ENCODE measurements around the gene TUBA4B. TPM values are rescaled to one million over a fixed set of nuclear protein-coding genes. Genes with fewer than 3 reads are reported as not detected.

TUBA4B gene
- total and polyA plus RNA-seq, 5 donors = not detected

- Histone ChIP-seq H3K9me3 (ENCODE audit: control insufficient read depth, low read length) (no peaks in the 10 kb centered on the region), H3K4me1 (ENCODE audit: control insufficient read depth, insufficient read depth, low read length) (peaks cover 10% of the 10 kb centered on the region), H3K27me3 (ENCODE audit: control insufficient read depth, insufficient read depth) (no peaks in the 10 kb centered on the region), H3K27ac (ENCODE audit: low read length) (no peak overlapping the region), H3K4me3 (ENCODE audit: low read length) (no peak overlapping the region)
- ATAC-seq (no peak), DNase-seq (peak in 2 of 3 donors; percentile 32 to 56)
- 92% methylated on average over 24 of the region's 24 CpGs for WGBS
- intact Hi-C loops (cut with DNase I) = loop anchor here in 1 of 4 donors (5.0 kb wide), 1 partner anchor 33 kb away; the partner anchor contains the start of genes CNPPD1 and RETREG2
Measured at GRCh38 chr2:219210196-219210885, 42.7 kb upstream of the TUBA4B start.

GRCh38 chr2:219210886-219211362 lies 42.1 kb upstream of the TUBA4B start:
- intact Hi-C loops (cut with DNase I) = loop anchor here in 1 of 4 donors (5.0 kb wide), 1 partner anchor 34 kb away; the partner anchor contains the start of genes CNPPD1 and RETREG2
- Histone ChIP-seq H3K9me3 (ENCODE audit: control insufficient read depth, low read length) (no peaks in the 10 kb centered on the region), H3K4me1 (ENCODE audit: control insufficient read depth, insufficient read depth, low read length) (peaks cover 10% of the 10 kb centered on the region), H3K4me3 (ENCODE audit: low read length) (no peak overlapping the region), H3K27ac (ENCODE audit: low read length) (no peak overlapping the region), H3K27me3 (ENCODE audit: control insufficient read depth, insufficient read depth) (no peaks in the 10 kb centered on the region)
- peak in 1 of 3 donors; percentile 41 for DNase-seq
- WGBS = 84% methylated on average over 9 of the region's 9 CpGs
- no peak for ATAC-seq

- WGBS = 83% methylated on average over 8 of the region's 8 CpGs
- intact Hi-C loops (cut with DNase I) = loop anchor here in 1 of 4 donors (5.0 kb wide), 1 partner anchor 36 kb away; the partner anchor contains the start of genes CNPPD1 and RETREG2
- H3K9me3 ChIP-seq (ENCODE audit: control insufficient read depth, low read length) = no peaks in the 10 kb centered on the region
- H3K4me1 ChIP-seq (ENCODE audit: control insufficient read depth, insufficient read depth, low read length) = peaks cover 3% of the 10 kb centered on the region
- no peaks in the 10 kb centered on the region for H3K27me3 ChIP-seq (ENCODE audit: control insufficient read depth, insufficient read depth)
- DNase-seq = no peak
- no peak for ATAC-seq
- H3K27ac ChIP-seq (ENCODE audit: low read length) = no peak overlapping the region
- H3K4me3 ChIP-seq (ENCODE audit: low read length) = no peak overlapping the region
Measured at GRCh38 chr2:219213026-219213415, 40.0 kb upstream of the TUBA4B start.

- ATAC-seq = no peak
- 94% methylated on average over 10 of the region's 10 CpGs for WGBS
Measured at GRCh38 chr2:219213486-219214071, 39.5 kb upstream of the TUBA4B start.

GRCh38 chr2:219214141-219214540 lies 38.9 kb upstream of the TUBA4B start:
- no peak for DNase-seq
- Histone ChIP-seq H3K4me1 (ENCODE audit: control insufficient read depth, insufficient read depth, low read length) (no peaks in the 10 kb centered on the region), H3K27ac (ENCODE audit: low read length) (no peak overlapping the region), H3K9me3 (ENCODE audit: control insufficient read depth, low read length) (no peaks in the 10 kb centered on the region), H3K27me3 (ENCODE audit: control insufficient read depth, insufficient read depth) (no peaks in the 10 kb centered on the region), H3K4me3 (ENCODE audit: low read length) (no peak overlapping the region)
- WGBS = 94% methylated on average over 15 of the region's 15 CpGs
- intact Hi-C loops (cut with DNase I) = loop anchor here in 1 of 4 donors (5.0 kb wide), 1 partner anchor 37 kb away; the partner anchor contains the start of genes CNPPD1 and RETREG2
- ATAC-seq = no peak

More at GRCh38 chr2:219213486-219214071, 39.5 kb upstream of the TUBA4B start:
- H3K27me3 ChIP-seq (ENCODE audit: control insufficient read depth, insufficient read depth) = no peaks in the 10 kb centered on the region
- H3K4me1 ChIP-seq (ENCODE audit: control insufficient read depth, insufficient read depth, low read length) = no peaks in the 10 kb centered on the region
- H3K27ac ChIP-seq (ENCODE audit: low read length) = no peak overlapping the region
- no peaks in the 10 kb centered on the region for H3K9me3 ChIP-seq (ENCODE audit: control insufficient read depth, low read length)
- intact Hi-C loops (cut with DNase I) = loop anchor here in 1 of 4 donors (5.0 kb wide), 1 partner anchor 36 kb away; the partner anchor contains the start of genes CNPPD1 and RETREG2
- H3K4me3 ChIP-seq (ENCODE audit: low read length) = no peak overlapping the region
- no peak for DNase-seq

- DNase-seq (no peak), ATAC-seq (no peak)
- intact Hi-C loops (cut with DNase I) = loop anchor here in 1 of 4 donors (5.0 kb wide), 1 partner anchor 37 kb away; the partner anchor contains the start of genes CNPPD1 and RETREG2
Measured at GRCh38 chr2:219214786-219215185, 38.3 kb upstream of the TUBA4B start.

GRCh38 chr2:219215871-219216534 lies 37.0 kb upstream of the TUBA4B start:
- no peaks in the 10 kb centered on the region for H3K27me3 ChIP-seq (ENCODE audit: control insufficient read depth, insufficient read depth)
- H3K9me3 ChIP-seq (ENCODE audit: control insufficient read depth, low read length) = no peaks in the 10 kb centered on the region
- peaks cover 6% of the 10 kb centered on the region for H3K4me1 ChIP-seq (ENCODE audit: control insufficient read depth, insufficient read depth, low read length)
- no peak for ATAC-seq
- intact Hi-C loops (cut with DNase I) = no loop called here
- DNase-seq = peak in 2 of 3 donors; percentile 60 to 62
- no peak overlapping the region for H3K27ac ChIP-seq (ENCODE audit: low read length)
- H3K4me3 ChIP-seq (ENCODE audit: low read length) = no peak overlapping the region
- WGBS = 94% methylated on average over 27 of the region's 27 CpGs

More at GRCh38 chr2:219214786-219215185, 38.3 kb upstream of the TUBA4B start:
- Histone ChIP-seq H3K9me3 (ENCODE audit: control insufficient read depth, low read length) (no peaks in the 10 kb centered on the region), H3K27ac (ENCODE audit: low read length) (no peak overlapping the region), H3K27me3 (ENCODE audit: control insufficient read depth, insufficient read depth) (no peaks in the 10 kb centered on the region), H3K4me3 (ENCODE audit: low read length) (no peak overlapping the region), H3K4me1 (ENCODE audit: control insufficient read depth, insufficient read depth, low read length) (peaks cover 5% of the 10 kb centered on the region)
- WGBS = 85% methylated on average over 6 of the region's 6 CpGs

GRCh38 chr2:219216535-219216915 lies 36.5 kb upstream of the TUBA4B start:
- no peak overlapping the region for H3K27ac ChIP-seq (ENCODE audit: low read length)
- H3K4me1 ChIP-seq (ENCODE audit: control insufficient read depth, insufficient read depth, low read length) = peaks cover 6% of the 10 kb centered on the region
- intact Hi-C loops (cut with DNase I) = no loop called here
- no peak overlapping the region for H3K4me3 ChIP-seq (ENCODE audit: low read length)
- no peaks in the 10 kb centered on the region for H3K27me3 ChIP-seq (ENCODE audit: control insufficient read depth, insufficient read depth)
- DNase-seq (no peak), ATAC-seq (no peak)
- 91% methylated on average over 6 of the region's 6 CpGs for WGBS
- H3K9me3 ChIP-seq (ENCODE audit: control insufficient read depth, low read length) = no peaks in the 10 kb centered on the region

GRCh38 chr2:219218217-219218731 lies 34.8 kb upstream of the TUBA4B start:
- no peaks in the 10 kb centered on the region for H3K27me3 ChIP-seq (ENCODE audit: control insufficient read depth, insufficient read depth)
- peak overlapping the region; percentile 11 for H3K4me3 ChIP-seq (ENCODE audit: low read length)
- peaks cover 6% of the 10 kb centered on the region for H3K4me1 ChIP-seq (ENCODE audit: control insufficient read depth, insufficient read depth, low read length)
- WGBS = under 1% methylated on average over 37 of the region's 37 CpGs
- intact Hi-C loops (cut with DNase I) = no loop called here
- no peaks in the 10 kb centered on the region for H3K9me3 ChIP-seq (ENCODE audit: control insufficient read depth, low read length)
- peak overlapping the region; percentile 79 for H3K27ac ChIP-seq (ENCODE audit: low read length)
- ATAC-seq (peak; percentile 60 to 69), DNase-seq (peak; percentile 80 to 92 (median 90))

GRCh38 chr2:219218732-219219701 lies 34.0 kb upstream of the TUBA4B start, which contains the start of gene ABCB6:
Gene ABCB6 (minus strand): TSS chr2:219218958. CDS start chr2:219218673, 285 bp downstream.
- Histone ChIP-seq H3K9me3 (ENCODE audit: control insufficient read depth, low read length) (no peaks in the 10 kb centered on the region), H3K4me1 (ENCODE audit: control insufficient read depth, insufficient read depth, low read length) (peaks cover 6% of the 10 kb centered on the region), H3K4me3 (ENCODE audit: low read length) (peak within 1 kb of the TSS; percentile 11), H3K27me3 (ENCODE audit: control insufficient read depth, insufficient read depth) (no peaks in the 10 kb centered on the region), H3K27ac (ENCODE audit: low read length) (peak within 1 kb of the TSS; percentile 79)
- WGBS = 6% methylated on average over 71 of the region's 71 CpGs
- intact Hi-C loops (cut with DNase I) = no loop called here
- ATAC-seq (peak; percentile 91), DNase-seq (peak; percentile 99 to 100 (median 99))

All from right cardiac atrium (tissue), 5 donors.